ENCODE measurements around the gene BRMS1L. TPM values are rescaled to one million over a fixed set of nuclear protein-coding genes. Genes with fewer than 3 reads are reported as not detected.
A peak's percentile ranks its signal among the peaks of the same experiment; 100 is the strongest.
"Not testable (repeated sequence)": the region's sequence is repeated elsewhere in the genome, so short reads cannot be mapped to it uniquely, and the experiment has no call there.

BRMS1L gene, protein sequence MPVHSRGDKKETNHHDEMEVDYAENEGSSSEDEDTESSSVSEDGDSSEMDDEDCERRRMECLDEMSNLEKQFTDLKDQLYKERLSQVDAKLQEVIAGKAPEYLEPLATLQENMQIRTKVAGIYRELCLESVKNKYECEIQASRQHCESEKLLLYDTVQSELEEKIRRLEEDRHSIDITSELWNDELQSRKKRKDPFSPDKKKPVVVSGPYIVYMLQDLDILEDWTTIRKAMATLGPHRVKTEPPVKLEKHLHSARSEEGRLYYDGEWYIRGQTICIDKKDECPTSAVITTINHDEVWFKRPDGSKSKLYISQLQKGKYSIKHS
- polyA plus RNA-seq (2012; ENCODE audit: insufficient read depth, insufficient read length), result 6.7 TPM

DNA sequence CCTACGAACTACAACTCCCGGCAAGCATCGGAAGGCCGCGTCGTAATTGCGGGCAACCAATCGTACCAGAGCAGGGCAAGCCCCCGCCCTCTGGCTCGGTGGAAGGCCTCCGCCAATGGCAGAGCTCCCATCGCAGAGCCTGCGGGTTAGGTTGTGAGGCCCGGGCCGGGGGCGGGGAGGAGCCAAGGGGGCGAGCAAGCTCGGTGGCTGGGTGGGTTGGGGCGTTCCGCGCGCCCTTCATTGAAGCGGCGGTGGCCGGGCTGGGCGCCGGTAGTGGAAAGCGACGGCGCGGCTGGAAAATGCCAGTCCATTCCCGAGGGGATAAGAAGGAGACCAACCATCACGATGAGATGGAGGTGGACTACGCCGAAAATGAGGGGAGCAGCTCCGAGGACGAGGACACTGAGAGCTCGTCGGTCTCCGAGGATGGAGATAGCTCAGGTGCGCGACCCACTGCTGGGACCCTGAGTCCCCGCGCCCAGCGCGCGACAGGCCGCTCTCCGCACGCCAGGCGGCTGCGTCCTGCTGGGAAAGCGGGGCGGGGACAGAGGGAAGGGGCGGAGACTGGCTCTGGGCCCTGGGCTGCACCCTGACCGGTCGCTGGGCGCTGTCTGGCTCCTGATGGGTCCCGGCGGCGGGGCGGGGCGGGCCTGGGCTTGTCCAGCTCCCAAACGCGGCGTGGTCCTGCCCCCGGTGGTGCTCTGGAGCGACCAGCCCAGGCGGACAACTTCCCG, at the start of gene BRMS1L:
BRMS1L (plus strand) TSS at position 121 of the 734 bp plus-strand sequence; CDS start at position 300, 179 bp downstream.
- peak within 1 kb of the TSS; percentile 96 for H3K4me3 ChIP-seq (ENCODE audit: low read length)
- peak; percentile 96 for DNase-seq (ENCODE audit: low read depth, low spot score)

GRCh38 chr14:35776823-35777222, 49.3 kb upstream of the BRMS1L start:
- H3K4me3 ChIP-seq (ENCODE audit: low read length), result no peak overlapping the region
- no peak for DNase-seq (ENCODE audit: low read depth, low spot score)

GRCh38 chr14:35777550-35777949, 48.6 kb upstream of the BRMS1L start:
- DNase-seq (ENCODE audit: low read depth, low spot score); H3K4me3 ChIP-seq (ENCODE audit: low read length): not testable (repeated sequence)

GRCh38 chr14:35779368-35779767, 46.8 kb upstream of the BRMS1L start:
- no peak for DNase-seq (ENCODE audit: low read depth, low spot score)
- no peak overlapping the region for H3K4me3 ChIP-seq (ENCODE audit: low read length)

DNA sequence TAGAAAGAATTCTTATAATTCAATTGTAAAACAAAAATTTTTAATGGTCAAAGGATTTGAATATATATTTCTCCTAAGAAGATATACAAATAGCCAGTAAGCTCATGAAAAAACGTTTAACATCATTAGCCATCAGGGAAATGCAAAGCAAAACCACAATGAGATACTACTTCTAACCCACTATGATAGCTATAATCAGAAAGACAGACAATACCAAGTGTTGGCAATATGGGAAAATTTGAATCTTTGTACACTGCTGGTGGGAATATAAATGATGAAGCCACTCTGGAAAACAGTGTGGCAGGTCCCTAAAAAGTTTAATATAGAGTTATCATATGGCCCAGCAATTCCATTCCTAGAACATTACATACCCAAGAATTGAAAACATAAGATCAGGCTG, 42.4 kb upstream of the BRMS1L start:
- H3K4me3 ChIP-seq (ENCODE audit: low read length), result no peak overlapping the region
- no peak for DNase-seq (ENCODE audit: low read depth, low spot score)

GRCh38 chr14:35786856-35787255, 39.3 kb upstream of the BRMS1L start:
- no peak overlapping the region for H3K4me3 ChIP-seq (ENCODE audit: low read length)
- DNase-seq (ENCODE audit: low read depth, low spot score), result no peak

GRCh38 chr14:35789651-35790050, 36.5 kb upstream of the BRMS1L start:
- H3K4me3 ChIP-seq (ENCODE audit: low read length), result no peak overlapping the region
- DNase-seq (ENCODE audit: low read depth, low spot score), result peak; percentile 50

GRCh38 chr14:35797796-35798195, 28.3 kb upstream of the BRMS1L start:
- DNase-seq (ENCODE audit: low read depth, low spot score), result no peak
- H3K4me3 ChIP-seq (ENCODE audit: low read length), result no peak overlapping the region

DNA sequence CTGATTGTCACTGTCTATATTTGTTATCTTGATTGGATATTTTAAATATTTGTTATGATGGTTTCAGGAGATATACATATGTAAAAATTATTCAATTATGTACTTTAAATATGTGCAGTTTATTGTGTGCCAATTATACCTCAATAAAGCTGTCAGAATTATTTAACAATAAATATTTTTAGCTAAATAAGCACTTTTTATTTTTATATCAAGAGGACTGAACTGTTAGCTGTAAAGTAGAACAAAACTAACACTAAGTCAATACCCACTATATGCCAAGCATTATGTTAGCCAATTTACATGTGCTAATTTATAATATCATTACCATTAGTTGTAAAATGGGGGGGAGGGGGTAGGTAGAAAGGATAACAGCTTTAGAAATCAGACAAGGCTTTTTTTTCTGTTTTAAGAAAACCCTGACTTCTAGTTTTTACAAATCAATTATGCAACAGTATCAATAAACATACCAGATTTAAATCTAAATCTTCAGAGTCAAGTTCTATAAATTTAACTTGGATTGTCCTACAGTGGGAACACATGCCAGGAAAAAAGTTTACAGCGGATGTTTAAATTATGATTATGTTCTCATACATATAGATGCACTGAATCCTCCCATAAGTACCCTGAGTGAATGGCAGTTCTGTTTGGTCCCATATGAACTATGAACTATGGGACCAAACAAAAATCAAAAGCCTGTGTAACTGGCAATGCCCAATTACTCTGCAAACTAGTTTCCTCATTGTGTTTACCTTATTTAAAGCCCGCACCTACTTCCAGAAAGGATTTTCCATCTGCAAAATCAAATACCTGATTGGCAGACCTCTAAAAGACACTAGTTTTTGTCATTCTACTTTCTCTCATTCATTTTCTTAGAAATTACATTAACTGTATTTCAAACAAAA, 19.9 kb upstream of the BRMS1L start:
- no peak overlapping the region for H3K4me3 ChIP-seq (ENCODE audit: low read length)
- DNase-seq (ENCODE audit: low read depth, low spot score), result no peak

DNA sequence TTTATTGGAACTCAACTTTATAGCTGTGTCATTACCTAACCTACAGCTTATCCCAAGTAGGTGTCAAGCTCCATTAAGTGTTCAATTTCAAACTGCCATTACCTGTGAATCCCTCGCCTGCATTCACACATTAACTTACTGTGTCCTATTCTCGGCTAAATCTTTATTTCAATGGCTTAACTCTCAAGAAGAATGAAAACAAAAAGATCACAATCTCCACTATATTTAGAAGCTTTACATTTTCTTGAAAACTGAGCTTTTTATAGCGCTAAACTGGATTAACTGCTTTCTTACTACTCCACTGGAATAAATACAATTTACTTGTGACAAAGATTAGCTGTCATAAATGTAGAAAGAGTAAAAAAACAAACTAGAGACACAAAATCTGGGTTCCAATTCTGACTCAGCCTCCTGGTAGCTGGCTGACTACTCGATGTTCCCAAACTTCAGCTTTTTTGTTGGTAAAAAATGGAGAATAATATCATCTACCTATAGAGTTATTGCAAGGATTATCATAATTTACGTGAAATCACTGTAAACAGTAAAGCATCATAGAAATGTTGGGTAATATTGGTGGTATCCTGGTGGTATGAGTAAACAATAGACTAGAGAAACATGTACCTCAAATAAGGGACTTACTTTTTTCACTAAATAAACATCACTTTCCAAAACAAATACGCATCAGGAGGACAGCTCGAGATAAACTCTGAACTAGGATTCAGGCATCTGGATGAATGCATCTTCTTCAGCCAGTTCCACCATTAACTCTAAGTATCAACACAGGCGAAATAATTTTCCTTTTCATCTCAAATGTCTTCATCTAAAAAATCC, 18.8 kb upstream of the BRMS1L start:
- no peak overlapping the region for H3K4me3 ChIP-seq (ENCODE audit: low read length)

GRCh38 chr14:35808076-35808637, 18.0 kb upstream of the BRMS1L start:
- peak overlapping the region; percentile 66 for H3K4me3 ChIP-seq (ENCODE audit: low read length)
- no peak for DNase-seq (ENCODE audit: low read depth, low spot score)

More for the DNA sequence above, 18.8 kb upstream of the BRMS1L start:
- no peak for DNase-seq (ENCODE audit: low read depth, low spot score)

- H3K4me3 ChIP-seq (ENCODE audit: low read length), result peak within 1 kb of the TSS; percentile 66
- peak; percentile 97 for DNase-seq (ENCODE audit: low read depth, low spot score)
These were observed 17.2 kb upstream of the BRMS1L start, which contains the start of gene RALGAPA1 for GRCh38 chr14:35808638-35809563. RALGAPA1 (minus strand) TSS chr14:35809295; CDS start chr14:35808835, 460 bp downstream.

GRCh38 chr14:35809597-35809996, 16.5 kb upstream of the BRMS1L start:
- H3K4me3 ChIP-seq (ENCODE audit: low read length), result no peak overlapping the region
- DNase-seq (ENCODE audit: low read depth, low spot score), result no peak

GRCh38 chr14:35810963-35811362, 15.2 kb upstream of the BRMS1L start:
- no peak for DNase-seq (ENCODE audit: low read depth, low spot score)
- H3K4me3 ChIP-seq (ENCODE audit: low read length), result no peak overlapping the region

DNA sequence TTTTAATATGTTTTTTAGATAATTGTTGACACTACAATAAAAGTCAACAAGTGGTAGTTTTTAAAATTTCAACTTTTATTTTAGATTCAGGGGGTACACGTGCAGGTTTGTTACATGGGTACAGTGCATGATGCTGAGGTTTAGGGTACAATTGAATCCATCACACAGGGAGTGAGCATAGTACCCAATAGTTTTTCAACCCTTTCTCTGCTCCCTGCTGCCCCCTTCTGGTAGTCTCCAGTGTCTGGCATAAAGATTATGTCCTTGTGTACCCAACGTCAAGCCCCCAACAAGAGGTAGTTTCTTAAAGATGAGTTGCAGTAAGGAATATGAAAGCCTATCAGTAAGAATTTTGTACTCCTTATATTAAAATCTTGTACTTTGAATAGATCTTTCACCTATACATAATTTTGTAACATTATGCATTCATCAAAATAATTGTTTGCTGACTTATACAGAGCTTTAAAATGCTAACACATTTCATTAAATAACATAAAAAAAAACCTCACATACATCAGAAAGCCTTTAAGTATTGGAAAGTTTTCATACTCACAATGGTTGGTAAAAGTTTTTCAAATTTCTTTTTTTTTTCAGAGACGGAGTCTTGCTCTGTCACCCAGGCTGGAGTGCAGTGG, 11.7 kb upstream of the BRMS1L start:
- DNase-seq (ENCODE audit: low read depth, low spot score), result peak; percentile 67
- no peak overlapping the region for H3K4me3 ChIP-seq (ENCODE audit: low read length)

GRCh38 chr14:35818346-35819115, 7.6 kb upstream of the BRMS1L start:
- H3K4me3 ChIP-seq (ENCODE audit: low read length), result no peak overlapping the region
- peak; percentile 44 for DNase-seq (ENCODE audit: low read depth, low spot score)

Data from Jurkat, Clone E6-1 (cell line).